ENCODE measurements around the gene CASTOR1.

GRCh38 chr22:30328466-30329049 lies 39.3 kb upstream of the CASTOR1 start:
- TF ChIP-seq EZH2 (IDR thresholded peaks at IDR 0.05; ENCODE audit: low read length, missing control alignments) (no peak), CTCF (conservative IDR thresholded peaks at IDR 0.05 in 1 of 2, IDR thresholded peaks at IDR 0.05 in 1 of 2; ENCODE audit: low read depth in 1 of 2, low read length in 2 of 2) (no peak)

Measured in fibroblast of lung (primary cell).